DOHH2 (cell line): Measurements from ENCODE around the gene SAMSN1.

Experiments
- H3F3A ChIP-seq: fragments of 200-600 bp; sonication (generic), shearing (Covaris generic); 2 replicates; pipeline ENCODE4 v1.6.0; 2016; ENCODE audit warnings: antibody characterized with exemption, mild to moderate bottlenecking; ENCODE audit not compliant: control insufficient read depth, insufficient read depth
- H3K27ac ChIP-seq: fragments of 200-600 bp; sonication (generic); 2 replicates; pipeline ENCODE4 v1.5.1; 2014; ENCODE audit warnings: low read depth, mild to moderate bottlenecking, low read length, moderate library complexity
- H3K27me3 ChIP-seq: fragments of 200-600 bp; sonication (generic); 2 replicates; pipeline ENCODE4 v1.6.1; 2014; ENCODE audit warnings: mild to moderate bottlenecking, low read length, mixed read lengths; ENCODE audit not compliant: control insufficient read depth
- H3K36me3 ChIP-seq: fragments of 200-600 bp; sonication (generic); 2 replicates; pipeline ENCODE4 v1.6.1; 2014; ENCODE audit warnings: mild to moderate bottlenecking, low read length, moderate library complexity, mixed read lengths; ENCODE audit not compliant: control insufficient read depth
- H3K4me1 ChIP-seq: fragments of 200-600 bp; sonication (generic); 2 replicates; pipeline ENCODE4 v1.6.1; 2014; ENCODE audit warnings: mild to moderate bottlenecking, low read length, mixed read lengths; ENCODE audit not compliant: control insufficient read depth
- H3K4me2 ChIP-seq: fragments of 200-600 bp; sonication (generic); 2 replicates; pipeline ENCODE4 v1.6.0; 2014; ENCODE audit warnings: mild to moderate bottlenecking, low read length, moderate library complexity
- H3K4me3 ChIP-seq: fragments of 200-600 bp; sonication (generic); 2 replicates; pipeline ENCODE4 v1.5.1; 2014; ENCODE audit warnings: mild to moderate bottlenecking, low read length, mixed read lengths
- H3K79me2 ChIP-seq: fragments of 200-600 bp; sonication (generic); 2 replicates; pipeline ENCODE4 v1.6.1; 2014; ENCODE audit warnings: mild to moderate bottlenecking, low read length, mixed read lengths; ENCODE audit not compliant: control insufficient read depth
- H3K9me2 ChIP-seq: fragments of 200-600 bp; sonication (generic); replicated peaks from 2 replicates; pipeline ENCODE4 v1.6.1; 2014; ENCODE audit warnings: mild to moderate bottlenecking, low read length, mixed read lengths; ENCODE audit not compliant: control insufficient read depth
- H3K9me3 ChIP-seq: fragments of 200-600 bp; sonication (generic); 2 replicates; pipeline ENCODE4 v1.6.1; 2014; ENCODE audit warnings: antibody characterized with exemption, low read length, mixed read lengths; ENCODE audit not compliant: control insufficient read depth, insufficient read depth
- H4K20me1 ChIP-seq: fragments of 200-600 bp; sonication (generic); 2 replicates; pipeline ENCODE4 v1.6.0; 2014; ENCODE audit warnings: low read depth, mild to moderate bottlenecking, antibody characterized with exemption, low read length, moderate library complexity; ENCODE audit not compliant: control insufficient read depth, insufficient read depth
- CTCF ChIP-seq: fragments of 200-600 bp; sonication (generic); IDR thresholded peaks from one replicate; pipeline ENCODE4 v1.5.1; 2014; ENCODE audit warnings: antibody characterized with exemption, mild to moderate bottlenecking, low read depth, low read length; ENCODE audit not compliant: poor library complexity, severe bottlenecking
- EZH2phosphoT487 ChIP-seq: fragments of 200-600 bp; sonication (generic); IDR thresholded peaks from 2 replicates; pipeline ENCODE4 v1.6.1; 2017; ENCODE audit warnings: borderline replicate concordance, mild to moderate bottlenecking, antibody characterized with exemption, low read length, moderate library complexity, mixed read lengths

The SAMSN1 gene

GRCh38 chr21:14451546-14451945 lies 94.6 kb downstream of the SAMSN1 start:
- H4K20me1 ChIP-seq, result no peaks in the 10 kb centered on the region
- H3K36me3 ChIP-seq, result no peaks in the 10 kb centered on the region
- no peak overlapping the region for H3K4me3 ChIP-seq
- no peak overlapping the region for H3K4me2 ChIP-seq
- H3K9me3 ChIP-seq, result no peaks in the 10 kb centered on the region
- H3K27ac ChIP-seq, result no peak overlapping the region
- no peaks in the 10 kb centered on the region for H3K79me2 ChIP-seq
- no peaks in the 10 kb centered on the region for H3K9me2 ChIP-seq
- no peak for TF ChIP-seq EZH2phosphoT487
- no peak for TF ChIP-seq CTCF
- H3K4me1 ChIP-seq, result no peaks in the 10 kb centered on the region
- H3F3A ChIP-seq, result no peaks in the 10 kb centered on the region
- no peaks in the 10 kb centered on the region for H3K27me3 ChIP-seq

- H3K4me1 ChIP-seq, result no peaks in the 10 kb centered on the region
- H3K4me2 ChIP-seq, result no peak overlapping the region
- H3K27me3 ChIP-seq, result no peaks in the 10 kb centered on the region
- TF ChIP-seq EZH2phosphoT487 (no peak), CTCF (no peak)
- H3K79me2 ChIP-seq, result no peaks in the 10 kb centered on the region
- H4K20me1 ChIP-seq, result no peaks in the 10 kb centered on the region
- H3K9me2 ChIP-seq, result no peaks in the 10 kb centered on the region
- H3K27ac ChIP-seq, result no peak overlapping the region
- no peaks in the 10 kb centered on the region for H3K36me3 ChIP-seq
- no peak overlapping the region for H3K4me3 ChIP-seq
- H3K9me3 ChIP-seq, result no peaks in the 10 kb centered on the region
- H3F3A ChIP-seq, result no peaks in the 10 kb centered on the region
These were observed 97.3 kb downstream of the SAMSN1 start for GRCh38 chr21:14448784-14449183.

DNA sequence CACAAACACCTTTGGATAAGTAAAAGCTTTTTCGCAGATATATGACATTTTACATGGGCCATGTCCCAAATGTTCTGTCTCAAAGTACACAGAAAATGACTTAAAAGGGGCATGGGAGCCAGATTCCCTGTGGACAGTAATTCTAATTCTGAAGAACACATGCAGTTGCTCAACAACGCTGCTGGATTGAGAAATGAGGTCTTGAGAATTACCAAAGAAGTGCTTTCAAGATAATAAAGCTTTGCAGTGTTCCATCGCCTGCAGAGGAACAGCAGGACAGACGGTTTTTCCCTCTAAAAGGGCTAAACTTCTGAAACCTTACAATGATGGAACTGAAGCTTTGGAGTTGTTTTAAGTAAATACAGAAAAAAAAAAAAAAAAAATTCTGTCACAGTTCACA lies 107.9 kb downstream of the SAMSN1 start:
- Histone ChIP-seq H3K4me1 (no peaks in the 10 kb centered on the region), H3K4me3 (no peak overlapping the region), H3K36me3 (no peaks in the 10 kb centered on the region), H3K27ac (no peak overlapping the region), H3K4me2 (no peak overlapping the region), H4K20me1 (no peaks in the 10 kb centered on the region), H3K9me3 (no peaks in the 10 kb centered on the region), H3K79me2 (no peaks in the 10 kb centered on the region), H3K27me3 (no peaks in the 10 kb centered on the region), H3K9me2 (no peaks in the 10 kb centered on the region), H3F3A (no peaks in the 10 kb centered on the region)
- TF ChIP-seq CTCF (no peak), EZH2phosphoT487 (no peak)

- no peaks in the 10 kb centered on the region for H3K4me1 ChIP-seq
- no peaks in the 10 kb centered on the region for H3K9me3 ChIP-seq
- no peaks in the 10 kb centered on the region for H3K9me2 ChIP-seq
- no peaks in the 10 kb centered on the region for H3F3A ChIP-seq
- TF ChIP-seq EZH2phosphoT487, result no peak
- no peak for TF ChIP-seq CTCF
- H3K4me3 ChIP-seq, result no peak overlapping the region
- no peaks in the 10 kb centered on the region for H4K20me1 ChIP-seq
- H3K27ac ChIP-seq, result no peak overlapping the region
- H3K4me2 ChIP-seq, result no peak overlapping the region
- no peaks in the 10 kb centered on the region for H3K36me3 ChIP-seq
- no peaks in the 10 kb centered on the region; the same call in 1 of the 2 replicates for H3K27me3 ChIP-seq
- H3K79me2 ChIP-seq, result no peaks in the 10 kb centered on the region
These were observed 110.7 kb downstream of the SAMSN1 start for GRCh38 chr21:14435423-14435822.
